Fibroblast of lung (primary cell): ENCODE data around the gene IL10. TPM values are rescaled to one million over a fixed set of nuclear protein-coding genes. Genes with fewer than 3 reads are reported as not detected.

Experiments
- DNase-seq, 2 donors: peaks; one replicate each; pipeline versions ENCODE4 v3.0.0 to v3.0.0-alpha.2; 2010; ENCODE audit warnings: low read depth in 2 of 2
- H2AFZ ChIP-seq: 2 replicates; pipeline ENCODE4 v1.5.1; 2012; ENCODE audit warnings: low read length, control low read depth, inconsistent platforms
- H3K27ac ChIP-seq: 2 replicates; pipeline ENCODE4 v1.5.1; 2011; ENCODE audit warnings: low read length, control low read depth; ENCODE audit not compliant: insufficient read depth
- H3K27me3 ChIP-seq: 2 replicates; pipeline ENCODE4 v1.5.1; 2011; ENCODE audit warnings: mild to moderate bottlenecking, low read length; ENCODE audit not compliant: control insufficient read depth, insufficient read depth
- H3K36me3 ChIP-seq: 2 replicates; pipeline ENCODE4 v1.5.1; 2011; ENCODE audit warnings: low read length; ENCODE audit not compliant: control insufficient read depth, insufficient read depth
- H3K4me1 ChIP-seq: 2 replicates; pipeline ENCODE4 v1.5.1; 2011; ENCODE audit warnings: low read length; ENCODE audit not compliant: control insufficient read depth, insufficient read depth; ENCODE audit errors: extremely low read depth
- H3K4me2 ChIP-seq: 2 replicates; pipeline ENCODE4 v1.5.1; 2011; ENCODE audit warnings: low read length, control low read depth; ENCODE audit not compliant: insufficient read depth; ENCODE audit errors: extremely low read depth
- H3K4me3 ChIP-seq, 4 experiments: fragments of 200-600 bp in 1 of 4; sonication (generic) in 1 of 4; replicated peaks in 1 of 4; 2 replicates each; pipeline ENCODE4 v1.5.1; 2011 to 2016; ENCODE audit warnings: low read length in 4 of 4, low read depth in 3 of 4, mild to moderate bottlenecking in 3 of 4, control low read depth in 2 of 4, inconsistent platforms in 1 of 4, mixed read lengths in 1 of 4; ENCODE audit not compliant: insufficient read depth in 1 of 4; ENCODE audit errors: control extremely low read depth in 1 of 4
- H3K79me2 ChIP-seq: 2 replicates; pipeline ENCODE4 v1.5.1; 2012; ENCODE audit warnings: mild to moderate bottlenecking, low read length, inconsistent platforms; ENCODE audit not compliant: control insufficient read depth, insufficient read depth
- H3K9ac ChIP-seq: 2 replicates; pipeline ENCODE4 v1.5.1; 2011; ENCODE audit warnings: mild to moderate bottlenecking, low read length, control low read depth; ENCODE audit not compliant: insufficient read depth
- H3K9me3 ChIP-seq: 2 replicates; pipeline ENCODE4 v1.5.1; 2012; ENCODE audit warnings: low read depth, low read length; ENCODE audit not compliant: control insufficient read depth, insufficient read depth
- H4K20me1 ChIP-seq: 2 replicates; pipeline ENCODE4 v1.5.1; 2011; ENCODE audit warnings: low read length; ENCODE audit not compliant: control insufficient read depth, insufficient read depth; ENCODE audit errors: extremely low read depth
- EZH2 ChIP-seq: IDR thresholded peaks from 2 replicates; pipeline ENCODE4 v1.5.1; 2012; ENCODE audit warnings: low read length, control low read depth, mild to moderate bottlenecking; ENCODE audit errors: missing control alignments
- polyA plus RNA-seq, 2 donors: library from polyadenylated mRNA; depleted of rRNA in 1 of 2; stranded (reverse) in 1 of 2; unstranded in 1 of 2; fragments of >200 nt; gene quantifications; 2 replicates each; pipeline ENCODE4 v1.2.1, GENCODE V29; 2011 to 2012; ENCODE audit warnings: missing spikeins in 1 of 2
- total RNA-seq: library from RNA; depleted of rRNA; stranded (reverse); fragments of >200 nt; gene quantifications from 2 replicates; pipeline ENCODE4 v1.2.1, GENCODE V29; 2014
- TF ChIP-seq, protein P1 (sequence below), 2 donors: IDR thresholded peaks in 1 of 2; conservative IDR thresholded peaks in 1 of 2; 1 replicate in 1 of 2; 2 replicates in 1 of 2; pipeline ENCODE4 v1.5.1; 2011 to 2012; ENCODE audit warnings: low read length in 2 of 2, control low read depth in 1 of 2, inconsistent platforms in 1 of 2, low read depth in 1 of 2, mild to moderate bottlenecking in 1 of 2

IL10 gene
- total and polyA plus RNA-seq, 2 donors (not counting 1 experiment from before 2014, with no cell fraction given): not detected

DNA sequence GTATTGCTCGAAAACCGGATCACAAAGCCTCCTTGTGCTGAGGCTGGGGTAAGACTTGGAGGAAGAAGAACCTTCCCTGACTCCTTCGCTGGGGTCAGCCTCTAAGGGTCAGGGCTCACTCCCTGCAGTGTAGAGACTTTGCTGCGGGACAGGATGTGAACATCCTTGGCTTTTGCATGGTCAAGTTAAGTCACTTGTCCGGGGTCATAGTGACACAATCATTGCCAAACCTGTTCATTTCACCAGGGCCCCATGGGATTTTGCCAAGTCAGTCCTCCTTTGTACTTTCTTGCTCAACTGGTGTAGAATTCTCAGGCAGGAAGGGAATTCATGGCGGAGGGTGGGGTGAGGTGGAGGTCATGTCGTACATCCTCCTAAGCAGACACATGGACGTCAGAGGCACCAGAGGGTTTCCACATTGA is 24.7 kb upstream of the IL10 start:
- Histone ChIP-seq H3K9me3 (no peaks in the 10 kb centered on the region), H3K27me3 (no peaks in the 10 kb centered on the region), H3K36me3 (no peaks in the 10 kb centered on the region), H3K27ac (no peak overlapping the region), H2AFZ (no peak overlapping the region), H3K4me2 (no peak overlapping the region), H3K9ac (no peak overlapping the region), H4K20me1 (no peaks in the 10 kb centered on the region), H3K4me1 (peaks cover 5% of the 10 kb centered on the region), H3K79me2 (no peaks in the 10 kb centered on the region), H3K4me3 (no peak overlapping the region)
- DNase-seq: no peak
- TF ChIP-seq, protein P1, sequence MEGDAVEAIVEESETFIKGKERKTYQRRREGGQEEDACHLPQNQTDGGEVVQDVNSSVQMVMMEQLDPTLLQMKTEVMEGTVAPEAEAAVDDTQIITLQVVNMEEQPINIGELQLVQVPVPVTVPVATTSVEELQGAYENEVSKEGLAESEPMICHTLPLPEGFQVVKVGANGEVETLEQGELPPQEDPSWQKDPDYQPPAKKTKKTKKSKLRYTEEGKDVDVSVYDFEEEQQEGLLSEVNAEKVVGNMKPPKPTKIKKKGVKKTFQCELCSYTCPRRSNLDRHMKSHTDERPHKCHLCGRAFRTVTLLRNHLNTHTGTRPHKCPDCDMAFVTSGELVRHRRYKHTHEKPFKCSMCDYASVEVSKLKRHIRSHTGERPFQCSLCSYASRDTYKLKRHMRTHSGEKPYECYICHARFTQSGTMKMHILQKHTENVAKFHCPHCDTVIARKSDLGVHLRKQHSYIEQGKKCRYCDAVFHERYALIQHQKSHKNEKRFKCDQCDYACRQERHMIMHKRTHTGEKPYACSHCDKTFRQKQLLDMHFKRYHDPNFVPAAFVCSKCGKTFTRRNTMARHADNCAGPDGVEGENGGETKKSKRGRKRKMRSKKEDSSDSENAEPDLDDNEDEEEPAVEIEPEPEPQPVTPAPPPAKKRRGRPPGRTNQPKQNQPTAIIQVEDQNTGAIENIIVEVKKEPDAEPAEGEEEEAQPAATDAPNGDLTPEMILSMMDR (conservative IDR thresholded peaks at IDR 0.05 in 1 of 2, IDR thresholded peaks at IDR 0.05 in 1 of 2; ENCODE audit: low read depth in 1 of 2, low read length in 2 of 2): no peak
- no peak for TF ChIP-seq EZH2

DNA sequence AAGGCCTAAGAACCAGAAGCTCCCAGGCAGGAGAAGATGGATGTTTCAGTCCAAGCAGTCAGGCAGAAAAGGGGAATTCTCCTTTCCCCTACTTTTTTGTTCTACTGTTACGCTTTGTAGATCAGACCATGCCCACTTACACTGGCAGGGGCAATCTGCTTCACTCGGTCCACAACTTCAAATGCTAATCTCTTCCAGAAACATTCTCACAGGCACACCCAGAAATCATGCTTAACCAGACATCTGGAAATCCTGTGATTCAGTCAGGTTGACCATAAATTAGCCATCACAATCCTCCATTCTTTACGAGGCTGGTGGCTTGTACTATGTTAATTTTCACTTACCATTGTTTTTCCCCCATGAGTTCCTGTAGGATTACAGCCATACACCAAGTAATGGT is 23.8 kb upstream of the IL10 start:
- DNase-seq: no peak
- H4K20me1 ChIP-seq: no peaks in the 10 kb centered on the region
- no peaks in the 10 kb centered on the region for H3K79me2 ChIP-seq
- no peak overlapping the region for H2AFZ ChIP-seq
- H3K4me3 ChIP-seq: no peak overlapping the region
- no peaks in the 10 kb centered on the region for H3K9me3 ChIP-seq
- H3K4me2 ChIP-seq: no peak overlapping the region
- no peak overlapping the region for H3K27ac ChIP-seq
- H3K36me3 ChIP-seq: no peaks in the 10 kb centered on the region
- TF ChIP-seq, protein P1 (conservative IDR thresholded peaks at IDR 0.05 in 1 of 2, IDR thresholded peaks at IDR 0.05 in 1 of 2; ENCODE audit: low read depth in 1 of 2, low read length in 2 of 2): no peak
- TF ChIP-seq EZH2: no peak
- H3K9ac ChIP-seq: no peak overlapping the region
- H3K27me3 ChIP-seq: no peaks in the 10 kb centered on the region
- peaks cover 9% of the 10 kb centered on the region for H3K4me1 ChIP-seq

DNA sequence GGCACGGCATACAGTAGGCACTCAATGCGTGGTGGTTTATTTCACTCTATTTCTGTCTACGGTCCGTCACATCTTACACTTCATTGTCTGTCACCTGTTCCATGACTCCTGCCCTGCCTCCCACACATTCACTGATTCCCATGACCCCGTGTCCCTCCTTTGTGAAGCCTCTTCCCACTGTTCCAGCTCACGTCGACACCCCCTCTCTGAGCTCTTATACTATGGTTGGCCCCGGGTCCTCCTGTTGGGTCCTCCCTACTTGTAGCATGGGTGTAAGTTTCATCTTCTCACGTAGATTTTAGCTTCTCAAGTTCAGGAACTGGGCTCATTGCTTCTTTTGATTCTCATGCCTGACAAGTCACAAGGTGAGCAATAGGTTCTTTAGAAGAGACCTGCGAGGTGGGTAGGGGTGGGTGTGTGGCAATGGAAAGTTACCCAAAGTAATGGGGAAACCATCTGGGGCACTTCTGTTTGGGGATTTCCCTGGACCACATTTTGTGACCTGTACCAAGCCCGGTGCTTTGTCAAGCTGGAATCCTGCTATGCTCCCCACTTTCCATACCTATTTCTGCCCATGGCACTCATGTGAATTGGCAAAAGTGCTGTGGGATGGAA is 22.1 kb upstream of the IL10 start:
- Histone ChIP-seq H2AFZ (no peak overlapping the region), H4K20me1 (no peaks in the 10 kb centered on the region), H3K4me2 (no peak overlapping the region), H3K36me3 (no peaks in the 10 kb centered on the region), H3K27me3 (no peaks in the 10 kb centered on the region), H3K9ac (no peak overlapping the region), H3K9me3 (no peaks in the 10 kb centered on the region), H3K4me1 (peaks cover 9% of the 10 kb centered on the region), H3K79me2 (no peaks in the 10 kb centered on the region), H3K27ac (no peak overlapping the region), H3K4me3 (no peak overlapping the region)
- DNase-seq: no peak
- TF ChIP-seq, protein P1 (conservative IDR thresholded peaks at IDR 0.05 in 1 of 2, IDR thresholded peaks at IDR 0.05 in 1 of 2; ENCODE audit: low read depth in 1 of 2, low read length in 2 of 2): no peak
- TF ChIP-seq EZH2: no peak
